Gastrocnemius medialis (tissue), 4 donors: Measurements from ENCODE around the gene CAMK1G. TPM values are rescaled to one million over a fixed set of nuclear protein-coding genes. Genes with fewer than 3 reads are reported as not detected.

ENCODE experiments used
- ATAC-seq, 2 donors: fragments of 150-250 bp; one replicate each; pipeline ENCODE4 v1.9.1; 2016
- DNase-seq, 2 donors: peaks; one replicate each; pipeline ENCODE4 v3.0.0-alpha.2; 2019
- H3K27ac ChIP-seq, 4 donors: fragments of 200-600 bp; sonication (generic); 1 replicate in 1 of 4; 2 replicates in 3 of 4; pipeline ENCODE4 v1.5.1; 2016 to 2018; ENCODE audit warnings: mild to moderate bottlenecking in 2 of 4, moderate library complexity in 1 of 4
- H3K27me3 ChIP-seq, 3 donors: fragments of 200-600 bp; sonication (generic) in 2 of 3; 1 replicate in 1 of 3; 2 replicates in 2 of 3; pipeline versions ENCODE4 v1.5.1 to v1.6.0; 2016 to 2019; ENCODE audit warnings: mild to moderate bottlenecking in 1 of 3, moderate library complexity in 1 of 3
- H3K36me3 ChIP-seq, 2 donors: fragments of 200-600 bp; sonication (generic) in 1 of 2; one replicate each; pipeline ENCODE4 v1.5.1; 2017 to 2018
- H3K4me1 ChIP-seq, 2 donors: fragments of 200-600 bp; sonication (generic) in 1 of 2; one replicate each; pipeline ENCODE4 v1.5.1; 2016 to 2017; ENCODE audit warnings: mild to moderate bottlenecking in 2 of 2
- H3K4me3 ChIP-seq, 4 donors: fragments of 200-600 bp; sonication (generic) in 3 of 4; 1 replicate in 1 of 4; 2 replicates in 3 of 4; pipeline ENCODE4 v1.5.1; 2016 to 2019; ENCODE audit warnings: mild to moderate bottlenecking in 2 of 4
- H3K9me3 ChIP-seq, 3 donors: fragments of 200-600 bp; sonication (generic) in 2 of 3; 1 replicate in 1 of 3; 2 replicates in 2 of 3; pipeline ENCODE4 v1.5.1; 2016 to 2019
- POLR2A ChIP-seq, 2 donors: fragments of 450-650 bp; IDR thresholded peaks; one replicate each; pipeline ENCODE4 v1.6.1; 2017; ENCODE audit warnings: antibody characterized with exemption in 2 of 2, mild to moderate bottlenecking in 2 of 2, moderate library complexity in 2 of 2
- in situ Hi-C, 4 donors: fragments of 200-750 bp; cut with MboI; loops; one replicate each; pipeline versions ENCODE4 v1.15.0 to v1.8.0; 2017; ENCODE audit warnings: low sequenced_read_pairs in 4 of 4
- intact Hi-C: fragments of 100-400 bp; cut with DNase I; formaldehyde crosslinking; loops from one replicate; pipeline ENCODE4 v1.15.1; 2023; ENCODE audit warnings: low total_unique reads
- total RNA-seq, 4 donors: library from RNA; depleted of rRNA; stranded (reverse); fragments of >200 nt; gene quantifications; one replicate each; pipeline versions ENCODE4 v1.1.0 to v1.2.3, GENCODE V29; 2016
- TF ChIP-seq, protein P1 (sequence below), 5 experiments: fragments of 450-650 bp in 3 of 5; fragments of 200-600 bp in 2 of 5; sonication (generic) in 2 of 5; IDR thresholded peaks in 4 of 5; conservative IDR thresholded peaks in 1 of 5; 1 replicate in 4 of 5; 2 replicates in 1 of 5; pipeline ENCODE4 v1.5.1; 2016 to 2019; ENCODE audit warnings: antibody characterized with exemption in 5 of 5, mild to moderate bottlenecking in 3 of 5, moderate library complexity in 3 of 5

Gene CAMK1G
- total RNA-seq, 4 donors from 2014 or later = 0.16 TPM; not detected in 3

DNA sequence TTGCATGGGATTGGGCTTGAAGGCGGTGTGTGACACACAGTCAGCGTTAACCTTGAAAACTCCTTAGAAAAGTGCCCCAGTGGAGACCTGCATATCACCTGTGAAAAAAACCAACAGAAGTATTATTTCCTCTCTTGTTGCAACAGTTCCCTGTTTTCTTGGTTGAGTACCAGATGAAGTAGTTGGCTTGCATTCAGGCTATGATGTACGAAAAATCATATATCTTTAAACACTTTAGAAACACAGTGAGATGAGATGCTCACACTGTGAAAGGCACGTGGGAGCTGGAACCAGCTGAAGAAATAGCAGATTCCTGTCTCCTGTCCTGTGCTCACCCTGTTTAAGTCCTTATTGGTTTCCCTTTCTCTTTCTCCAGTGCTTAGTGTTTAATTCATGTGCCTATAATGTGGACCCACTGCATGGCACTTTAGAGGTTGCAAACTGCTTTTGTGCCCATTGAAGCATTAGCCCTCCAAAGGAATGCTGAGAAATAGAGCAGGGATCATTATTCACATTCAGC, 2.8 kb downstream of the CAMK1G start:
- H3K4me1 ChIP-seq = peaks cover 0 to 6% of the 10 kb centered on the region in 2 donors
- no peak overlapping the region for H3K4me3 ChIP-seq
- in situ Hi-C loops (no loop called here), intact Hi-C loops (no loop called here)
- H3K36me3 ChIP-seq = no peaks in the 10 kb centered on the region
- no peak overlapping the region for H3K27ac ChIP-seq
- ATAC-seq (no peak), DNase-seq (no peak)
- H3K9me3 ChIP-seq = no peaks in the 10 kb centered on the region
- TF ChIP-seq, protein P1, sequence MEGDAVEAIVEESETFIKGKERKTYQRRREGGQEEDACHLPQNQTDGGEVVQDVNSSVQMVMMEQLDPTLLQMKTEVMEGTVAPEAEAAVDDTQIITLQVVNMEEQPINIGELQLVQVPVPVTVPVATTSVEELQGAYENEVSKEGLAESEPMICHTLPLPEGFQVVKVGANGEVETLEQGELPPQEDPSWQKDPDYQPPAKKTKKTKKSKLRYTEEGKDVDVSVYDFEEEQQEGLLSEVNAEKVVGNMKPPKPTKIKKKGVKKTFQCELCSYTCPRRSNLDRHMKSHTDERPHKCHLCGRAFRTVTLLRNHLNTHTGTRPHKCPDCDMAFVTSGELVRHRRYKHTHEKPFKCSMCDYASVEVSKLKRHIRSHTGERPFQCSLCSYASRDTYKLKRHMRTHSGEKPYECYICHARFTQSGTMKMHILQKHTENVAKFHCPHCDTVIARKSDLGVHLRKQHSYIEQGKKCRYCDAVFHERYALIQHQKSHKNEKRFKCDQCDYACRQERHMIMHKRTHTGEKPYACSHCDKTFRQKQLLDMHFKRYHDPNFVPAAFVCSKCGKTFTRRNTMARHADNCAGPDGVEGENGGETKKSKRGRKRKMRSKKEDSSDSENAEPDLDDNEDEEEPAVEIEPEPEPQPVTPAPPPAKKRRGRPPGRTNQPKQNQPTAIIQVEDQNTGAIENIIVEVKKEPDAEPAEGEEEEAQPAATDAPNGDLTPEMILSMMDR (IDR thresholded peaks at IDR 0.05 in 4 of 5, conservative IDR thresholded peaks at IDR 0.05 in 1 of 5) = no peak
- TF ChIP-seq POLR2A (IDR thresholded peaks at IDR 0.05) = no peak
- peaks cover 0 to 3% (median 2%) of the 10 kb centered on the region in 3 donors for H3K27me3 ChIP-seq

DNA sequence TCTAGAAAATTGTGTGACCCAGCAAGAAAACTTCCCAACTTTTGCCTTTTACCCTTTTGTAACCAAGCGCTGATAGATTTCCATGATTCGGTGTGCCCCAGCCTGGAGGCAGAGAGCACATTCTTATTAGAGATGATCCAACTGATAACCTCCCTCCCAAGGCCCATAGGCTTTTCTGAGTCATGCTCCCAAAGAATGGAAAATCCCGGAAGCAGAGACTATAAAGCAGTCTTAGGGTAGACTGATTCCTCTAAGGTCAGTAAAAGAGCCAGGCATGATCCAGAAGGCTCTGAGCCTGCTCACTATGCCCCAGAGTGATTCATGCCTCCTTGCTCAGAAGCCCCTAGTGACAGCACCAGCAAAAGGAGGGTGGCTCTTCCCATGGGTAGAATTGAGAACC, 4.3 kb downstream of the CAMK1G start:
- in situ Hi-C loops = no loop called here
- Histone ChIP-seq H3K36me3 (no peaks in the 10 kb centered on the region), H3K27ac (no peak overlapping the region), H3K27me3 (no peaks in the 10 kb centered on the region), H3K4me1 (peaks cover 0 to 6% of the 10 kb centered on the region in 2 donors), H3K4me3 (no peak overlapping the region), H3K9me3 (no peaks in the 10 kb centered on the region)
- TF ChIP-seq POLR2A (IDR thresholded peaks at IDR 0.05) = no peak
- TF ChIP-seq, protein P1 (IDR thresholded peaks at IDR 0.05 in 4 of 5, conservative IDR thresholded peaks at IDR 0.05 in 1 of 5) = no peak
- ATAC-seq = no peak
- intact Hi-C loops = no loop called here
- no peak for DNase-seq

DNA sequence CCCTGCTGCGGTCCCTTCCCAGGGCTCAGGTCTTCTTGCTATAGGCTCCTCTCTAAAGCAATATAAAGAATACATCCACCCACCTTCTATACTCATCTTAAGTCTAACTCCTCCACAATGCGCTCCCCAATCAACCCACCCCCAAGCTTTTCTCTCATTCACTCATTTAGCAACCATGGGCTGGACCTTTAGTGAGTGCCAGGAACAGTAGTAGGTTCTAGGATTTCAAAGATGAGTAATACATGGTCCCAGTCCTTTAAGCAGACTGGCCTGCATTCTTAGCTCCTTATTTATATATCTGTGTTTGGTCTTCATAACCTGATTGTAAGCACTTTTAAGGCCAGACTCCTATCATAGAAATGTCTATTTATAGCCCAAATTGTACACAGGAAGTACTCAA, 5.9 kb downstream of the CAMK1G start:
- Histone ChIP-seq H3K4me1 (peaks cover 0 to 6% of the 10 kb centered on the region in 2 donors), H3K27ac (no peak overlapping the region), H3K27me3 (no peaks in the 10 kb centered on the region), H3K9me3 (no peaks in the 10 kb centered on the region), H3K36me3 (no peaks in the 10 kb centered on the region), H3K4me3 (no peak overlapping the region)
- no peak for TF ChIP-seq POLR2A (IDR thresholded peaks at IDR 0.05)
- in situ Hi-C loops = no loop called here
- ATAC-seq (peak; percentile 50 to 57), DNase-seq (no peak)
- intact Hi-C loops = no loop called here

GRCh38 chr1:209589863-209590262, 6.3 kb downstream of the CAMK1G start:
- in situ Hi-C loops = no loop called here

GRCh38 chr1:209590405-209590804, 6.9 kb downstream of the CAMK1G start:
- Histone ChIP-seq H3K27me3 (no peaks in the 10 kb centered on the region), H3K36me3 (no peaks in the 10 kb centered on the region), H3K4me3 (no peak overlapping the region), H3K9me3 (no peaks in the 10 kb centered on the region), H3K4me1 (peaks cover 0 to 5% of the 10 kb centered on the region in 2 donors), H3K27ac (no peak overlapping the region)
- TF ChIP-seq, protein P1 (IDR thresholded peaks at IDR 0.05 in 4 of 5, conservative IDR thresholded peaks at IDR 0.05 in 1 of 5) = peak in 1 of 5 experiments; percentile 31
- no peak for TF ChIP-seq POLR2A (IDR thresholded peaks at IDR 0.05)
- in situ Hi-C loops = no loop called here
- DNase-seq = no peak
- intact Hi-C loops = no loop called here
- ATAC-seq = no peak

More at GRCh38 chr1:209589863-209590262, 6.3 kb downstream of the CAMK1G start:
- no peak overlapping the region for H3K4me3 ChIP-seq
- intact Hi-C loops = no loop called here
- H3K27ac ChIP-seq = no peak overlapping the region
- H3K27me3 ChIP-seq = no peaks in the 10 kb centered on the region
- no peak for ATAC-seq
- no peaks in the 10 kb centered on the region for H3K9me3 ChIP-seq
- no peak for TF ChIP-seq POLR2A (IDR thresholded peaks at IDR 0.05)
- TF ChIP-seq, protein P1 (IDR thresholded peaks at IDR 0.05 in 4 of 5, conservative IDR thresholded peaks at IDR 0.05 in 1 of 5) = no peak
- H3K4me1 ChIP-seq = peaks cover 0 to 6% of the 10 kb centered on the region in 2 donors
- no peaks in the 10 kb centered on the region for H3K36me3 ChIP-seq
- DNase-seq = no peak
